Peyer's patch (tissue), 4 donors: Measurements from ENCODE around the gene CDH11. TPM values are rescaled to one million over a fixed set of nuclear protein-coding genes. Genes with fewer than 3 reads are reported as not detected.

ENCODE experiments used
- DNase-seq, 3 donors: peaks; one replicate each; pipeline ENCODE4 v3.0.0-alpha.2; 2017 to 2019
- H3K27ac ChIP-seq, 4 donors: fragments of 200-600 bp; sonication (generic); one replicate each; pipeline ENCODE4 v1.5.1; 2016 to 2019
- H3K27me3 ChIP-seq, 2 donors: fragments of 200-600 bp; sonication (generic); one replicate each; pipeline ENCODE4 v1.5.1; 2019
- H3K36me3 ChIP-seq, 3 donors: fragments of 200-600 bp; sonication (generic); one replicate each; pipeline ENCODE4 v1.5.1; 2016 to 2019
- H3K4me1 ChIP-seq, 4 donors: fragments of 200-600 bp; sonication (generic); one replicate each; pipeline ENCODE4 v1.5.1; 2016 to 2019
- H3K4me3 ChIP-seq, 4 donors: fragments of 200-600 bp; sonication (generic); 1 replicate in 3 of 4; 2 replicates in 1 of 4; pipeline ENCODE4 v1.5.1; 2016 to 2019; ENCODE audit warnings: mild to moderate bottlenecking in 1 of 4
- H3K9me3 ChIP-seq, 4 donors: fragments of 200-600 bp; sonication (generic); one replicate each; pipeline ENCODE4 v1.5.1; 2016 to 2019; ENCODE audit warnings: mild to moderate bottlenecking in 1 of 4
- CTCF ChIP-seq, 6 experiments: fragments of 450-650 bp in 4 of 6; fragments of 200-600 bp in 2 of 6; sonication (generic) in 1 of 6; IDR thresholded peaks; one replicate each; pipeline ENCODE4 v1.5.1; 2017 to 2019; ENCODE audit warnings: antibody characterized with exemption in 6 of 6, mild to moderate bottlenecking in 3 of 6, moderate library complexity in 1 of 6
- POLR2A ChIP-seq, 2 donors: fragments of 450-650 bp; IDR thresholded peaks; one replicate each; pipeline ENCODE4 v1.5.1; 2017; ENCODE audit warnings: antibody characterized with exemption in 2 of 2, mild to moderate bottlenecking in 2 of 2, moderate library complexity in 2 of 2
- total RNA-seq, 4 donors: library from RNA; depleted of rRNA; stranded (reverse); fragments of >200 nt; gene quantifications; one replicate each; pipeline ENCODE4 v1.1.0, GENCODE V29; 2016

Gene CDH11
- total RNA-seq, 4 donors from 2014 or later: 2.1 to 16.5 (median 4.9) TPM

GRCh38 chr16:65005696-65006095 lies 116.2 kb downstream of the CDH11 start:
- H3K27ac ChIP-seq: no peak overlapping the region
- H3K9me3 ChIP-seq: no peaks in the 10 kb centered on the region
- H3K4me3 ChIP-seq: no peak overlapping the region
- TF ChIP-seq CTCF (IDR thresholded peaks at IDR 0.05) (no peak), POLR2A (IDR thresholded peaks at IDR 0.05) (no peak)
- no peaks in the 10 kb centered on the region for H3K4me1 ChIP-seq
- DNase-seq: no peak
- H3K36me3 ChIP-seq: no peaks in the 10 kb centered on the region
- H3K27me3 ChIP-seq: no peaks in the 10 kb centered on the region

GRCh38 chr16:65004570-65004969 lies 117.3 kb downstream of the CDH11 start:
- Histone ChIP-seq H3K4me3 (no peak overlapping the region), H3K27me3 (no peaks in the 10 kb centered on the region), H3K36me3 (no peaks in the 10 kb centered on the region), H3K27ac (no peak overlapping the region), H3K9me3 (no peaks in the 10 kb centered on the region), H3K4me1 (no peaks in the 10 kb centered on the region)
- TF ChIP-seq POLR2A (IDR thresholded peaks at IDR 0.05) (no peak), CTCF (IDR thresholded peaks at IDR 0.05) (no peak)
- no peak for DNase-seq

GRCh38 chr16:65003621-65004020 lies 118.2 kb downstream of the CDH11 start:
- H3K27me3 ChIP-seq: no peaks in the 10 kb centered on the region
- DNase-seq: no peak
- no peaks in the 10 kb centered on the region for H3K9me3 ChIP-seq
- H3K36me3 ChIP-seq: no peaks in the 10 kb centered on the region
- H3K4me3 ChIP-seq: no peak overlapping the region
- H3K4me1 ChIP-seq: no peaks in the 10 kb centered on the region
- TF ChIP-seq CTCF (IDR thresholded peaks at IDR 0.05) (no peak), POLR2A (IDR thresholded peaks at IDR 0.05) (no peak)
- no peak overlapping the region for H3K27ac ChIP-seq

GRCh38 chr16:65002265-65002664 lies 119.6 kb downstream of the CDH11 start:
- Histone ChIP-seq H3K27ac (no peak overlapping the region), H3K27me3 (no peaks in the 10 kb centered on the region), H3K4me3 (no peak overlapping the region), H3K36me3 (no peaks in the 10 kb centered on the region), H3K4me1 (no peaks in the 10 kb centered on the region), H3K9me3 (no peaks in the 10 kb centered on the region)
- no peak for DNase-seq
- TF ChIP-seq POLR2A (IDR thresholded peaks at IDR 0.05) (no peak), CTCF (IDR thresholded peaks at IDR 0.05) (no peak)

GRCh38 chr16:65000654-65001053 lies 121.2 kb downstream of the CDH11 start:
- no peak for DNase-seq
- Histone ChIP-seq H3K27ac (no peak overlapping the region), H3K4me3 (no peak overlapping the region), H3K4me1 (no peaks in the 10 kb centered on the region), H3K27me3 (no peaks in the 10 kb centered on the region), H3K9me3 (no peaks in the 10 kb centered on the region), H3K36me3 (no peaks in the 10 kb centered on the region)
- TF ChIP-seq CTCF (IDR thresholded peaks at IDR 0.05): no peak
- no peak for TF ChIP-seq POLR2A (IDR thresholded peaks at IDR 0.05)

- no peak overlapping the region for H3K27ac ChIP-seq
- no peaks in the 10 kb centered on the region for H3K36me3 ChIP-seq
- H3K9me3 ChIP-seq: no peaks in the 10 kb centered on the region
- no peak overlapping the region for H3K4me3 ChIP-seq
- H3K4me1 ChIP-seq: no peaks in the 10 kb centered on the region
- TF ChIP-seq POLR2A (IDR thresholded peaks at IDR 0.05) (no peak), CTCF (IDR thresholded peaks at IDR 0.05) (no peak)
- no peaks in the 10 kb centered on the region for H3K27me3 ChIP-seq
- DNase-seq: no peak
Observed at GRCh38 chr16:64997751-64998150, 124.1 kb downstream of the CDH11 start.
